HG03469 (cell line): ENCODE data around the gene HOXB1.

Source experiments
- ATAC-seq: cut with Tn5 transposase; IDR thresholded peaks from one replicate; pipeline ENCODE4 v1.9.1; 2021; ENCODE audit warnings: mild to moderate bottlenecking, moderate library complexity, moderate number of reproducible peaks; ENCODE audit not compliant: unreplicated experiment

HOXB1 gene

GRCh38 chr17:48567646-48568354 is 37.0 kb upstream of the HOXB1 start:
- no peak for ATAC-seq

DNA sequence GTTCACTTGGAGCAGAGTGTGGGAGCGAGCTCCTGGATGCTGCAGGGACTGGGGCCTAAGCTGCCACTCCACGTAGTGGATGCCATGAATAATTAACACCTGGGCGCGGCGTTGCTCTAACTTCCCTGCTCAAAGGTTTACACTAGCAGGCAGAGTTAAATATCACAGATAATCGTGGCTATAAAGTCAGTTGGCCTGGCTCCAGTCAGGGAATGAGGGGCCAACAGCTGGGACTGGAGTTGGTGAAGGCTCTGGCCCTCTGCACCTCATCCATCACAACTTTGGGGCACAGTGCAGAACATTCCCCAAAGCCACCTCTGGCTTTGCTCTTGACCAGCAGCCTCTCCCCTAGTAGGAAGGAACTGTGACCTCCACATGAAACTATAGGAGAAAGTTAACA is 36.4 kb upstream of the HOXB1 start:
- ATAC-seq, result no peak

DNA sequence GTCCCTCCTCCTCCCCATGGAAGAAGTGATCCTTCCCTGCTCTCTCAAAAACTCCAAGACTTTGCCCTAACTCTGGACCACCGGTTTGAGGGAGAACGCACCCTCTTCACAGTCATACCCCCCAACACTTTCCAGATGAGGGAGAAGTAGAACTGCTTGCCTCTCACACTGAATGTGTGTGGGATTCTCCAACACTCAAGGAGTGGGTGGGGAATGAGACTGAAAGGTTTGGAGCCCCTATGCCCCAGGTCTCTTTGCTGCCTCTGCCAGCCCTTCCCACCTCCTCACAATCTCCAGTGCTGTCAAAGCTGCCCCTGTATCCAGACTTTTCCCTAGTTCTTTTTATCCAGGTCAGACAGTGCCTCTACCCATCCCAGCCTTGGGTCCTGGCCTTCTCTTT is 35.9 kb upstream of the HOXB1 start:
- ATAC-seq, result no peak

DNA sequence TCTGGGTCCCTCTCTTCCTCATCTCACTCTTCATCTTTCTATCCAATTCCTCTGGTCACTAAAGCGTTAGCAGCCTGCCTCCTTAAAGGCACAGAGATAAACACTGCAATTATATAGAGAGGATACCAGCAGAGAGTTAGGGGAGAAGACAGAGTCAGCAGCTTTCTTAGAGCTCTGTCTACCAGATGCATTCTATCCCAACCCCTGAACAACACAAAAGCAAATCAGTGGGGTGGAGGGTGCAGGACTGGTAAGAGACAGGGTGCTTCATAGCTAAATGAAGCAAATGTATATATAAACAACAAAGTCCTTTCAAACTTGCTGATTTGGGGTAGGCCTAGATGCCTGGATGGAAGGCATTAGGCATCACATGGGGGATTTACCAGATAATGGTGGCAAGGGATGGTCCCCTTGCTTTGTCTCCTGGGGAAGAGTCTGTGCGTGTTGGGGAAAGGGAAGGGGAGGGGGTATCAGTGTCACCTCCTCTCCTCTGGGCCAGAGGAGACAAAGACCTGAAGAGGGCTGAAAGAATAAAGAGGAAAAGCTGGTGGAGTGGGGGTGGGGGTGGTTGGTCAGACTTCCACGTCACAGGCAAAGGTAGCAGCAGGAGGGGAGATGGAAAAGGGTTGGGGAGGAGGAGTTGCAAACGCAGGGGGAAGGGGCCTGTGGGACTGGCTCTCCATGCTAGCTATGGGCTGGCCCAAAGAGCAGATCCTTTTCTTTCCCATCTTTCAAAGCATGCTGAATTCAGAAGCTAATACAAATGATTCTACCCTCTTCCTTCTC is 35.3 kb upstream of the HOXB1 start:
- ATAC-seq, result no peak

GRCh38 chr17:48565022-48565554 is 34.3 kb upstream of the HOXB1 start:
- ATAC-seq, result no peak

GRCh38 chr17:48564188-48565021 is 33.6 kb upstream of the HOXB1 start:
- ATAC-seq, result no peak

DNA sequence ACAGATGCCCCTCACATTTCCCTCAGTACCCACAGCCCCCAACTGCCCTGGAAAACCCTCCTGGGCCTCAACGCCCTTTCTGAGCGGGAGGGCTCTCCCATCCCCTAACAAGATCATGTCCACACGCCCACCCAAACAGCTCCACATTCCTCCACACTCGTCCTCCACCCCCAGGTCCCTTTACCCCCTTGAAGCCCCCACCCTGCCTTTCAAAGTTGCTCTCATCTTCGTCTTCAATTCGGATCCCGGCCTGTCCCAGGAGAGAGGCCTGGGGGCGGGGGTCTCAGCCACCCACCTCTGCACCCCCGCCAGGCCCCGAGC is 33.0 kb upstream of the HOXB1 start:
- ATAC-seq, result no peak

DNA sequence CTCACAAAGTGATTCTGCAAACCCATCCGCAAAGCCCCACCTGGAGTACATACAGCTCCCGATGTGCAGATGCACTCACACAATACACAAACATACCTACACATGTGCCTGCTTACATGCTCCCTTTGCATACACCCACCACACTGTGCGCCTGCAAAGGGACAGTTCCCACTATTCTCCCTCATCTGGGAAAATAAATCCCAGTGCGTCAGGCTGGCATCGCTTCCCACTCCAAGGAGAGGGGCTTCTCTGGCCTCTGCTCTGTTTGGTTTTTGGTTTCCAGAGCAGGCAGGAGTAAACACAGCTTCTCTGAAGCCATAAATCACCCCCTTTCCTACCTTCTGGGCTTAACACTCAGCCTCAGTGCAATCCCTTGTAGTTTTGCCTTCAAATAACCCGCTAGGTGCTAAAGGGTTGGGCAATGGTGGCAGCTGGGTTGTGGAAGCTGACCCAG is 32.6 kb upstream of the HOXB1 start:
- no peak for ATAC-seq

DNA sequence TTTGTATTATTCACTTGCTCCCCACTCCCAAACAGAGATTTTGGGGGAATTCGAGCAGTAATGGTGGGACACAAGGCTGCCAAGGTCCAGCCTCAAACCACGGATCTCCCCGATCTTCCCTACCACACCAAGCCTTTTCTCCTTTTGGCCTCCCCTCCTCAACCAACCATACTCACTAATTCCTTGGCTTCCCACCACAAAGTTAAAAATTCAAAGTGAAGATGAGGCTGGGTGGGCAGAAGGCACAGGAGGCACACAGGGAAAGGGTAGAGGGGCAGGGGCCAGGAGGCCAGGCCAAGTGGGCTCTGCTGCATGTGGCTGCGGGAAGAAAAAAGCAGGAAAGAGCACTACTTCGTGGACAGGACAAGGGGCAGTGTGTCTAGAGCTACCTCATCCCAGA is 32.1 kb upstream of the HOXB1 start:
- ATAC-seq, result no peak

GRCh38 chr17:48561884-48562810 is 31.3 kb upstream of the HOXB1 start:
- no peak for ATAC-seq

DNA sequence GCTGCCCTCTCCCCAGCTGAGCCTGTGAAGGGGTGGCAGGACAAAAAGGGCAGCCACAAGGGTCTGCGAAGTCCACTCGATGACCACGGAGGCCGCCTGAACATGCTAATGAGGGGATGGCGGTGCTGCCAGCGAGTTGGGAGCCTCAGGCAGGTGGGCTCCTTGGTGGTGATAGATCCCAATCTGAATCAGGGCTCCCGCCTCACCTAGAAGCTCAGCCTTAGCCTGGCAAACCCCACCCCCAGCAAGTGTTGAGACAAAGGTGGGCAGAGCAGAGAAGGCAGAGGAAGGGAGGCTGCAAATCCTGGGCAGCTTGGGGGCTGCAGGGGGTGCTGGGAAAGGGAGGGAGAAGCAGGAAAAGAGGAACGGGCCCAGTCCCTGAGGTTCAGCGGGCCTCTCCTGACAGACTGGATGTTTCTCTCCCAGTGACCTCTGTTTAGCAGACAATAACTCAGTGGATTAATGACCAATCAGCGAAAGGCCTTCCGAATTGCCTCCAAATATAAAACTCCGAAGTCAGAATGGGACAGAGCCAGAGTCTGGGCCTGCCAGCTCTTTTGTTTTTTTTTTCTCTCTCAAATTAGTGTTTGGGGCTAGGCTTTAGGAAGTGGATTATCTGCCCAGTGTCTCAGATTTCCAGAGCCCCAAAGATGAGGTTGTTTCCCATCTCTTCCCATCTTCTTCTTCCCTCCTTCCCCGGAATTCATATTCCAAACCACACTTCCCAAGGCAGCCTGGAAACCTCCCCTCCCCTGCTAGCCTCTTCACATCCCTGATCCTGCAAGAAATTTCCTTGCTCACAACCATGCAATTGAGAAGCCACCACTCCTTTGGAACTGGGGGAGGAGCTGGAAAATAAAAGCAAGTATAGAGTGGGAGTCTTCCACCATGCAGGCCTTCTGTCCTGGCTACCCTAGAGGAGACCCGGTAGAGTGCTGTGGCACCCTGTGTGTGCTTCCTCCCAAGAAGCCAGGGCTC is 29.3 kb upstream of the HOXB1 start:
- ATAC-seq, result no peak

GRCh38 chr17:48559122-48559839 is 28.5 kb upstream of the HOXB1 start:
- no peak for ATAC-seq

DNA sequence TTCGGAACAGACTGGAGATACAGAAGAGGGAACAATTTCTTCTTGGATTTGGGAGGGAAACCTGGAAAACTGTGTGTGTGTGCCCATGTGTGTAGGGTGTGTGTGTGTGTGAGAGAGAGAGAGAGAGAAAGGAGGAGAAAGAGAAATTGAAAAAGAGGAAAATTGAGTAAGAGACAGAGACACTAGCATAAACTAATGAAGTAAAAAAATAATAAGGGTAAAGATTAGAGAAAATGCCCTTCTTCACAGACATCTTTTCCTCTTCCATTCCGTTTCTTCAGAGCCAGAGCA is 28.0 kb upstream of the HOXB1 start:
- no peak for ATAC-seq

DNA sequence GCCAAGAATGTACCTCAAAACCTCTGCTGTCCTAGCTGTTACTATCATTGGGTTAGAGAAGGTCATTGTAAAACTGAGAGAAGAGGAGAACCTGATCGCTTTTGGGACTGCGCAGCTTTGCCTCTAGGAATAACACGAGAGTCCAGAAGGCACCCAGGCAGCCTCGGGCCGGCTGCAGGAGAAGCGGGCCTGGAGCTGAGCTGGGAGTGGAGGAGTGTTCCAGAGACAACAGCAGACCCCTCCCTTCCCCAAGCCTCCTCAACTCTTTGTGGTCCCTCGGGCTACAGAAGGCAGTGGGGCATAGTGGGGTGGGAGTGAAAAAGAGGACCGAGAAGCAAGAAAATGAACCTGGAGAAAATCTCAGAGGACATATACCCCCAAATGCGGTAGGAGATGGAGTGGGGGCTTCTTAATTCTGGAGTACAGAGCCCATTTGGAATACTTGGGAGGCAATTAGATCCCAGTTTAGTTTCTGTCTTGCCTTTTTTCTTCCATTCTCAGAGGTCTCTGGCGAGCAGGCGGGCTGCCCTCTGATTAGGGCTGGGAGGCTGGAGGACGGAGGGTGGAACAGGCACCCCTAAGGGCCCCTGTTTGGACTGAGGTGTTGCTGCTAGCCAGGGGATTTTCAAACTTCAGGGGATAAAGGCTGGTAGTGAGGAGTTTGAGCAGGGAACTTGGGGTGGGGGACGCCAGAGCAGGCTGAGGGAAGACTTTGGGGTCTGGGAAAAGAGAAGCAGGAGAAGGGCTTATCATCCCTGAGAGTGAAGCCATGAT is 27.4 kb upstream of the HOXB1 start:
- no peak for ATAC-seq

DNA sequence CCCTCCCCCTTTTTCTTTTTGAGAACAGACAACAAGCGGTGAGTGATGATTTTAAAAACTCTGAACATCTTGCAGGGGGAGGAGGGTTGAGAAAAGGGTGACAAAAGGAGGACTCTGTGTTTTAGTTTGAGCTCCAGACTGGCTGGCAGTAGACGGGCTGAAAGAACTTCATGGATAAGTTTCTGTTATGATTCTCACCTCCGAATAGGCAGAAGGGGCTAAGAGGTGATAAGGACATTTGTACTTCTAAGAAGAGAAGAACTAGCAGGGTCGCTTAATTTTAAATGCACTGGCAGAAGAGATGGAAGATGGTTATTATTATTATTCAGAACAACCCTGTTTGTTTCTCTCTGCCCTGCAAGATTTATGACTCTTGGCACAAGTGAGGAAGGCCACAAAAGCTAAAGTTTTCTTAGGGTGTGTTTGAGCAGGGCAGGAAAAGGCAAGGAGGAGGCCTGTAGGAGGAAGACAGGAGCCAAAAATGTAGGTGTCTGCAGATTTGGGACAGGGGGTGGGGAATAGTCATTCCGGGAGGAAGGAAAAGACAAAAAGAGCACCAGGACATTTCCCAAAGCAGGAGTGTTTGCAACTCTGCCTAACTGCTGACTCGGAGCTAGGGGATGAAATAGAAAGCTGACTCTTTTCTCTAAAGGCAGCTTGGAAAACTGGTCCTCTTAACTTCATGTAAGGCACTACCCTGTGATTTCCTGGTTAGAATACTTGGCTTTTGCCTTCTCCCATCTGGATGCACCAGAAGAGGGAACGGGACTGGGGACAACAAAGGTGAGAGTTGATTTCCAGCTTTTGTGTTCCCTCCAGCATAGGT is 26.0 kb upstream of the HOXB1 start:
- no peak for ATAC-seq

- ATAC-seq, result no peak
Observed at GRCh38 chr17:48556229-48556575, 25.4 kb upstream of the HOXB1 start.
